ENCODE data around the gene DNM1.
"Not testable (repeated sequence)": the region's sequence is repeated elsewhere in the genome, so short reads cannot be mapped to it uniquely, and the experiment has no call there.

Gene DNM1

DNA sequence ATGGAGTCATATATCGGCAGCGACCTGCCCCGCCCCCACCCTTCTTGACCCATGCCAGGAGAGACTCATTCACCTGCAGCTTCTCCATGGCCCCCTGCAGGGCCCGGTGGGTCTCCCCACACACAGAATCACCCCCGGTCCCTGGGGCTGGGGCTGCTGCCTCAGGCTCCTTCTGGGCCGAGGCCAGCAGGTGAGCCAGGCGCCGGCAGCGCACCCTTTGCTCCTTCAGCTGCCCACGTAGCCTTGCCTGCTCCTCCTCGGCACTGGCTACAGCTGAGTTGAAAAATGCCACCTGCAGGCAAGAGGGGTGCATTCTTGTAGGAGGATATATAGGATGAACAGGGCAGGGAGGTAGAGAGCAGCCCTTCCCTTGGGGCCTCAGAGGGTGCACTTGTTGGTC lies 54.7 kb downstream of the DNM1 start:
- no peak overlapping the region for H3K27ac ChIP-seq
- no peak overlapping the region for H3K4me3 ChIP-seq

DNA sequence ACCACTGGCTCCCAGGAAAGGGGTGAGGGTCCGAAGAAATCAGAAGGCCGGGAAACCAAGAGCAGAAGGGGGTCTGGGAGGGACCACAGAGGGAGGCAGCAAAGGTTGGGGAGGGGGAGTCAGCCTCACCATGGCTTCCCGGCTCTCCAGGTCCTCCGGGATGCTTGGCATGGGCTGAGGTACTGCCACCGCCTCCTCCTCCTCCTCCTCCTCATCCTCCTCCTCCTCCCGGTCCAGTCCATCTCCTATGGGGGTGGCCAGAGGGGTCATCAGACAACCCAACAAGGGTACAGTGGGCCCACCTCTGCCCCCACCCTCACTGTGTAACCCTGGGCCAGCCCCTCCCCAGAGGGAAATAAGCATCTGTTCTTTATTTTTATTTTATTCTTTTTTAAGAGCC lies 55.1 kb downstream of the DNM1 start:
- H3K27ac ChIP-seq, result no peak overlapping the region

DNA sequence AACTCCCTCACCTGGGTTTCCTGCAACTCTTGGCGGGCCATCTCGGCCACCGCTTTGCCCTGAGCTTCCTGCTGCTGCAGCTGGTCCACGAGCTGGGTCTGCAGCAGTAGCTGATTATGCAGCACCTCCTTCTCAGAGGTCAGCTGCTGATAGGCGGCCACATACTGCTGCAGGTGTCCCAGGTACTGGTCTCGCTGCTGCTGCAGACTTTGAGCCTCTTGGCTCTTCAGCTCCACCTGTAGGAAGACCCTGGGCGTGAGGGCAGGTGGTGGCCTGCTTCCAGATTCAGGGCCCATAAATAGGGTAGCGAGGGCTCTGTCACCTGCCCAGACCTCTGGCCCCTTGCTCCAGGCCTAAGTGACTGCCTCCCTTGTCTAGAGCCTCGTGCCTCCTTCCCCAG lies 56.0 kb downstream of the DNM1 start:
- Histone ChIP-seq H3K27ac (no peak overlapping the region), H3K4me3 (no peak overlapping the region)

More for the DNA sequence above, 55.1 kb downstream of the DNM1 start:
- no peak overlapping the region for H3K4me3 ChIP-seq

DNA sequence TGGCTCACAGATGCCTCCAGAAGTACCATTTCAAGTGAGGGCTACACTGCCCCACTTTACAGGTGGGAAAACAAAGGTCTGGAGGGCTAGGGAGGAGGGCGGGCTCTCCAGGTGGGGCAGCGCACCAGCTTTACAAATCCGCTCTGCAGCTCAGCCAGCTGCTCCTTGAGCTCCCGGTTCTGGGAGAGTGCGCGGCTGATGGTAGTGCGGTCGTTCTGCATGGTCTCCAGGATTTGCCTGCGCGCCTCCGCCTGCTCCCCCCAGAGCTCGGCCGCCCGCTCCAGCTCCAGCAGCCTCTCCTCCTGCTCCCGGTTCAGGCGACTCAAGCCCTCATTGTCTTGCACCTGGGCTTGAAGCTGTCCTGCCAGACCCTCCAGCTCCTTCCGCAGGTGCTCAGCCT lies 57.2 kb downstream of the DNM1 start:
- H3K4me3 ChIP-seq, result no peak overlapping the region
- no peak overlapping the region for H3K27ac ChIP-seq

DNA sequence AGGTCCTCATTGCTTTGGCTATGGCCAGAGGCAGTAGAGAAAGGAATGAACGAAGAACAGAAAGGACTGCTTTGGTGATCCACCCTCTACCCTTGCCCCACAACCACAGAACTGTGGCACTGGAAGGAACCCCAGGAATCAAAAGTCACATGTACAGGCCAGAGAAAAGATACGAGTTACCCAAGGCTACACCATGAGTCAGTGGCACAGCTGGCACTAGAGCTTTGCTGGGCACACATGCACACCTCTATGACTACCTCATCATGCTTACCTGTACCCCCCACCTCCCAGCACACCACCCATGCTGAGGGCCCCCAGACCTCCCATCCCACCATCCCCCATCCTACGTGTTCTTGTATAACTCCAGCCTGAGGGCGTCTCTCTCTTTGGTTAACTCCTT lies 59.5 kb downstream of the DNM1 start:
- H3K27ac ChIP-seq, result peak overlapping the region in 2 of 21 experiments; percentile 26 to 48
- H3K4me3 ChIP-seq, result no peak overlapping the region

DNA sequence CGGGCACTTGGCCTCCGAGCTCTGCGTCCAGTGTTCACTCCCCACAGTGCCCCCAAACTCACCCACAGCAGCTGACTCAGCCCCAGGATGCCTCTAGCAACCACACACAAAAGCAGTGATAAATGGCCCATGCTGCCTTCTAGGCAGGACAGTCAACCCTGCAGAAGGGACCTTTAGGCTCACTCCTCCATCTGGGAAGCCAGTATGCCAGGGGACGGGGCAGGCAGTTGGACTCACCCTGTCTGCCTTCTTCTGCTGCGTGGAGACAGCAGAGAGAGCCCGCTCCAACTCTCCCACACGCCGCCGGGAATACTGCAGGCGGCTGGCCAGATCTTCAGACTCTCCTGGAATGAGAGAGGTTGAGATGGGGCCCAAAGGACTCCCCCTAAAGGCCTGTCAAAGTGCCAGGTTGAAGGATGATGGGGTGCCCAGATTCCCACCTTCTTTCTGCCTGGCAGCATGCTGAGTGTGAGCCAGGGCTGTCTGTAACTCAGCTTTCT lies 62.2 kb downstream of the DNM1 start:
- peak overlapping the region in 1 of 21 experiments; percentile 59 for H3K27ac ChIP-seq
- no peak overlapping the region for H3K4me3 ChIP-seq

DNA sequence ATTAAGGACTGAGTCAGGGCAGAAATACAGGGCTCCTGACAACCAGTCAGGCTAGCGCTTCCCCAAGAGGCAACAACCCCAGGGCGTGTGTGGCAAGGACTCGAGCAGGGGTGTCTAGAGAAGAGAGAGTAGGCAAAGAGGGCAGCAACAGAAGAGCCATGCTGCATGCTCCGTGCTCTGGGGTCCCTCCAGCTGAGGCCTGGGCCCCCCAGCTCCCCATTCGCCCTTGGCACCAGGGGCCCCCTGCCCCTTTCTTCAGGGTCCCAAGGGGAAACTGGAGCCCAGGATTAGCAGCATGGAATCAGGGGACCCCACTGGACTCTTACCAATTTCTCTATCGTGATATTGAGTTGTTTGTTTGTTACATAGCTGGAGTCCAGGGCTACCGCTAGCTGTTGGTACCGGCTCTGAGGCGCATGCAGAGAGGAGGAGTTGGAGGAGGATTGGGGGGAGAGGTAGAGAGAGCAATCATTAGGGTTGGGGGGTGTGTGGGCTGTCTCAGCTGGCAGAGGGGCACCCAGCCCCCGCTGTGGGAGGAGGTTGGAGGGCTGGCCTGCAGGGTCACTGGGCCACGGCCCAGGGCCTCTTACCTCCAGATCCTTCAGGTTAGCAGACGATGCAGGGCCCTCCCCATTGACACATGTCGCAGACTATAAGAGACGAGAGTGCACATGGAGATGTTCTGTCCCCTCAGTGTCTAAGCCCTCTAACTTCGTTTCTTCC lies 63.9 kb downstream of the DNM1 start:
- peak overlapping the region in 1 of 21 experiments; percentile 5 for H3K27ac ChIP-seq
- H3K4me3 ChIP-seq, result no peak overlapping the region

DNA sequence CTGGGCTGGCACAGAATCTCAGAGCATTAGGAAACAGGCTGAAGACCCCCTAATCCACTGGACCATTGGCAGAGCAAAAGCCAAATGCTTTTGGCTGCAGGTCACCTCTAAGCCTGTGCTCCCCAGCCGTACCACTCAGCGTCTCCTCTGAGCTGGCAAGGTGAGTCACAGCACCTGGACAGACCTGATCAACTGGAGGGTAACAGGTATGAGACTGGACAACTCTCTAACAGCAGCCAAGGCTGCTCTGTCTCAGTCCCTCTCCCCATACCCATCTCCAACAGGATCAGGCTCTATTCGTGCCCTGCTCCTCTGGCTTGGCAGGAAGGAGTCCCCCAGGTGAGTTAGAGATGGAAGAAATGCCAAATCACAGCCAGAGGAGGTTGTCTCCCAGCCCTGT lies 67.9 kb downstream of the DNM1 start:
- H3K4me3 ChIP-seq, result no peak overlapping the region
- H3K27ac ChIP-seq, result peak overlapping the region in 12 of 21 experiments; percentile 1 to 49 (median 28)

DNA sequence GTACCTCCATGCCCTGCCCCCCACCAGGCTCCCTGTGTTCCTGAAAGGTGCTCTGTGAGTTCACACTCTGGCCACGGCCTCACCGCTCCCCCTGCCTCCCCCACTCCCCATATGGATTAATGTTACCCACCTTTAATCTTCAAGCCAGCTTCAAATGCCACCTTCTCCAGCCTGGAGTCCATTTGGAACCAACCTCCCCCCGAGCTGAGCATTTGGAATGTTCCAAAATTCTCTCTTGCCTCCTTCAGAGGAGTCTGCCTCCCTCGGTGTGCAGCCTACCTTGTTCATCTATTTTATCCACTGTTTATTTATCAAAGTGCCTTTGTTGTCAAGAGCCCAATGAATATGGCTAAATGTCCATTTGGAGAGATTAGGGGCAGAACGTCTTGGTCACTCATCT lies 68.3 kb downstream of the DNM1 start:
- H3K4me3 ChIP-seq, result no peak overlapping the region
- H3K27ac ChIP-seq, result peak overlapping the region in 10 of 21 experiments; percentile 1 to 49 (median 28)

DNA sequence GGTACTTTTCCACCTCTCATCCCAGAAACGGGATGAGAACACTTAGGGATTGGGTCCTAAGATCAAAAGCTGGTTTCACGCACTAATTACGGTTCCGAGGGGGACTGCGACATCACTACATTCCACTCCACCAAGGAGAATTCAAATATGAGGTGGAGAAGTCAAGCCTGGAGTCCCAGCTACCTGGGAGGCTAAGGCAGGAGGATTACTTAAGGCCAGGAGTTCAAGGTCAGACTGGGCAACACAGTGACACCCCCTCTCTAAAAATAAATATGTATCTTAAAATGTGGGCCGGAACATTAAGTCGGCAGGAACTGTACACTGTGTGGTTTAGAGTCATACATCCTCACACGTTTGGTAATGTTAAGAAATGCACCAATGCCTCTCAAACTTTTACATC lies 71.1 kb downstream of the DNM1 start:
- H3K4me3 ChIP-seq, result peak overlapping the region in 2 of 7 experiments; percentile 89 to 93
- peak overlapping the region in 7 of 21 experiments; percentile 10 to 99 (median 95) for H3K27ac ChIP-seq

DNA sequence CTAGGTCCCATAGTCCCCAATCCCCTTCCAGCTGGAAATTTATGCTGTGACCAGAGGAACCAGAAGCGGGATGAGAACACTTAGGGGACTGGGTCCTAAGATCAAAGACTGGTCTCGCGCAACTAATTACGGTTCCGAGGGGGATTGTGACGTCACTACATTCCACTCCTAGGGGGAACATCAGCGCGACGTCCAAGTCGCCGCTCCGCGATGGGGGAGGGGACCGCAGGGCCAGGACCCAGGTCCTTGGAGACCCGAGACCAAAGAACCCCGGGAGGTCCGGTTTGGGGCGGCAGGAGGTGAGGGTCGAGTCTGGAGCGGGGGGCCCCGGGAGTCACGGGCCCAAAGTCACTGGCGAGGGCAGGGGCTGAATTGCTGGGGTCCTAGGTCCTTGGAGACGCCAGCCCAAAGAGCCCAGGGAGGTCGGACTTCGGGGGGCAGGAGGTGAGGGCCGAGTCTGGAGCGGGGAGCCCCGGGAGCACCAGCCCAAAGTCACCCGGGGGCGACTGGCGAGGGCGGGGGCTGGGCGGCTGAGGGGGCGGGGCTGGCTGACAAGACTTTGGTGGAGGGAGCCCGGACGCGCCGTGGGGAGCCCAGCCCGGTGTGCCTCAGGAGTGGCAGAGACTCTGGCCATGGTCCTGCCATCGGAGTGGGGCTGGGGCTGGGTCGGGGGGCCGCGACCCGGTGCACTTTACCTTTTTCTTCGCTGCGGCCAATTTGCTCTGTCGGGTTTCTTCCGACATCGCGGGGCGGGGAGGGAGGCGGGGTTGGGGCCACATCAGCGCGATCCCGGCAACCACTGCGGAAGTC lies 72.2 kb downstream of the DNM1 start, which contains the start of gene GOLGA2:
Gene GOLGA2, minus strand, starts transcription at position 810 of the 810 bp plus-strand sequence. Its CDS starts 31 bp downstream, at position 779.
- H3K27ac ChIP-seq, result peak within 1 kb of the TSS; percentile 80 to 99 (median 95)
- peak within 1 kb of the TSS; percentile 58 to 93 (median 89) for H3K4me3 ChIP-seq

DNA sequence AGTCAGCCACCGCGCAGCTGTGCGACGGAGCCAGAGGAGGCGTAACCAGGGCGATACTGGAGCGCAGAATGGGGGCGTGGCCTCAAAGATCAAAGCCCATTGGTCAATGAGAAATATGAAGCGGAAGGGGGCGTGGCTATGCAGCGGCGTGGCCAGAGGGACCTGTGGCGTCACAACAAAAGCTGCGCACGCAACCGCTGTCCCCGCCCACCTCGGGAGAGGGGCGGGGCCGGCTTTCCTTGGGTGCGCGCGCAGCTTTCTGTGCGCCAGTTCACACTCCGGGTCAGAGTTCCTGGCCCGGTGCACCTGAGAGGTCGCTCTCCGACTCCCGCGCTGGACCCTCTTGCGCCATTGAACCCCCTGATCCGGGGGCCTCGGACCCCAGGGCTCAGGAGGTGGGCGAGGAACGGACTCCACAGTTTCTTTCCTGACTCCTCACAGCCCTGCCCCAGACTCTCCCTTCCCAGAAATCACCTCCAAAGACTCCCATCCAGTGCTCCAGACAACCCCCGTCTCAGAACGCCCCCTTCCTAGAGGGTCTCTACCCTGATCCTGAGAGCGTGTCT lies 72.9 kb downstream of the DNM1 start, which contains the start of gene SWI5:
Gene SWI5, plus strand, starts transcription at position 269 of the 566 bp plus-strand sequence.
- Histone ChIP-seq H3K4me3 (peak within 1 kb of the TSS; percentile 58 to 93 (median 89)), H3K27ac (peak within 1 kb of the TSS; percentile 80 to 99 (median 95))

DNA sequence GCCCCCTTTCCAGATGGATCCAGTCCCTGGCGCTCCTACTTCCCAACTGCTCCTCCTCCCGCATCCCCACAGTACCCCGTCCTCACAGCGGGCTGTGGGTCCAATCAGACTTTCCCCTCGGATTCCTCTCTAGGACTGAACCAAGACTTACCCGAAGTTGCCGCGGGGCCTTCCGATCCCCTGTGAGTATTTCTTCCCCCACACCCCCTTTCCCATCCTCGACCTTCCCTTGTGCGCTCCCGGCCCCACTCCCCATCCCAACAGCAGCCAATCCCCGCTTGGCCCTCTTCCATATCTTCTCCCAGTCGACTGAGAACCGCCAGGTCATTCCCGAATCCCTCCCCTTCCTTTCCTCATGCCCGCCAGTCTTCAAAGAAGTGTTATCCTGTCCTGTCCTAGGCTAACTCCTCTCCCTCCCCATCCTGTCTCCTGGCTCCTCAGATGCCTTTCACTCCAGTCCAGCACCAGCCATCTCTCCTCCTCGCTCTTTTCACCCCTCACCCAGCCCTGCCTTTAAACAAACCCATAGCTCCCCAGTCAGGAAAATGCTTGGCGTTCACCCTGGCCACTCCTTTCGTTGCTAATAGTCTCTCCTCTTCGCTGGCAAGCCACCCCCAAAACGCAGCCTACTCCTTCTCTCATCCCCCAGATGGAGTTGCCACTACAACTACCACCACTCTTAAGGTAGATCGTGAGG lies 73.5 kb downstream of the DNM1 start:
- H3K4me3 ChIP-seq, result peak overlapping the region; percentile 52 to 93 (median 89)
- H3K27ac ChIP-seq, result peak overlapping the region; percentile 35 to 98 (median 89)

DNA sequence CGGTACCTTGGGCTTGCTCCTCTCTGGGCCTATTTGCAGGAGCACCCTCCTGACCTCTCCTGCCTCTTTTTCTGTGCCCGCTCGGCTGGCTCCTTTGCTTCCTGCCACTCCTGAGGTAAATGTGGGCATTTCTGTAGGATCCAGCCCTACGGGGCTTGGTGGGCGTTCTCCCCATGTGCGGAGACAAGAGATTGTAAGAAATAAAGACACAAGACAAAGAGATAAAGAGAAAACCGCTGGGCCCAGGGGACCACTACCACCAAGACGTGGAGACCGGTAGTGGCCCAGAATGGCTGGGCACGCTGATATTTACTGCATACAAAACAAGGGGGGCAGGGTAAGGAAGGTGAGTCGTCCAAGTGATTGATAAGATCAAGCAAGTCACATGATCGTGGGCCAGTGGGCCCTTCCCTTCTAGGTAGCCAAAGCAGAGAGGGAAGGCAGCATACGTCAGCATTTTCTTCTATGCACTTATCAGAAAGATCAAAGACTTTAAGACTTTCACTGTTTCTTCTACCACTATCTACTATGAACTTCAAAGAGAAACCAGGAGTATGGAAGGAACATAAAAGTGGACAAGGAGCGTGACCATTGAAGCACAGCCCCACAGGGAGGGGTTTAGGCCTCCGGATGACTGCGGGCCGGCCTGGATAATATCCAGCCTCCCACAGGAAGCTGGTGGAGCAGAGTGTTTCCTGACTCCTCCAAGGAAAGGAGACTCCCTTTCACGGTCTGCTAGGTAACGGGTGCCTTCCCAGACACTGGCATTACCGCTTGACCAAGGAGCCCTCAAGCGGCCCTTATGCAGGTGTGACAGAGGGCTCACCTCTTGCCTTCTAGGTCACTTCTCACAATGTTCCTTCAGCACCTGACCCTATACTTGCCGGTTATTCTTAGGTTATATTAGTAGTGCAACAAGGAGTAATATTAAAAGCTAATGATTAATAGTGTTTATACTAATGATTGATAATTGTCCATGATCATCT lies 76.2 kb downstream of the DNM1 start:
- H3K27ac ChIP-seq, H3K4me3 ChIP-seq: not testable (repeated sequence)

DNA sequence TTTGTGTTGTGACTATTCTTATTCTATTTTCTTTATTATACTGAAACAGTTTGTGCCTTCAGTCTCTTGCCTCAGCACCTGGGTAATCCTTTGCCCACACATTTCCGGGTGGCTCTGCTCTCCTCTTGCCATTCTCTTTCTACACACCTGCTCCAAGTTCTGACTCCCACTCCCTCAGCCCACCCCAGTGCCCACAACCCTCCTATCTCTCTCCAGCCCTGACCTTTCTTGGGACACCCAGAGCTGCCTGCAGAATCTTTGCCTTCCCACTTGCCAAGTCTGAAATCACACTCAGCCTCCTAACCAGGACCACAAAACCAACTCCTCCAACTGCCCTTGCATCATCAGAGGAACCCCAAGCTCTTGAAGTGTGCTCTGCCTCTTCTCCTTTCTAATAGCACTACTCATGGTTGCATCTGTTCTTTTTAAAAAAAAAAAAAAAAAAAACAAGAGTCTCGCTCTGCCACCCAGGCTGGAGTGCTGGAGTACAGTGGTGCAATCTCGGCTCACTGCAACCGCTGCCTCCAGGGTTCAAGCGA lies 77.0 kb downstream of the DNM1 start:
- no peak overlapping the region for H3K27ac ChIP-seq
- no peak overlapping the region for H3K4me3 ChIP-seq

DNA sequence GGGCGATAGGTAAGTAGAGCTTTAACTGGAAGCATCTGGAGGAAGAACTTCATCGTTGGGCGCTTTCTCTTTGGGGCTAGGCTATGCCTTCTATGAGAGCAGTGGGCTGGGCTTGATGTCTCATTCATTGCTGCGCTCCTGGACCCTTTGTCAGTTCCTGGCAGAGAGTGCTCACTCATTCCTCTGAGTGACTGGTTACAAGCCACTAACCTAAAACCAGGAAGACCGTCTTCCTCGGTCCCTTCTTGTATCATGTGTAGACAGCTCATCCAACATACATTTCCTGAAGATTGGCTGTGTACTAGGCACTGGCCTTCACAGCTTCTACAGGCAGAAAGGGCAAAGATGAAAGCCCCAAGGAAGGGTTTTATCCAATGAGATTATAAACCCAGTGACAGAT lies 79.3 kb downstream of the DNM1 start:
- H3K4me3 ChIP-seq, result no peak overlapping the region
- no peak overlapping the region for H3K27ac ChIP-seq

DNA sequence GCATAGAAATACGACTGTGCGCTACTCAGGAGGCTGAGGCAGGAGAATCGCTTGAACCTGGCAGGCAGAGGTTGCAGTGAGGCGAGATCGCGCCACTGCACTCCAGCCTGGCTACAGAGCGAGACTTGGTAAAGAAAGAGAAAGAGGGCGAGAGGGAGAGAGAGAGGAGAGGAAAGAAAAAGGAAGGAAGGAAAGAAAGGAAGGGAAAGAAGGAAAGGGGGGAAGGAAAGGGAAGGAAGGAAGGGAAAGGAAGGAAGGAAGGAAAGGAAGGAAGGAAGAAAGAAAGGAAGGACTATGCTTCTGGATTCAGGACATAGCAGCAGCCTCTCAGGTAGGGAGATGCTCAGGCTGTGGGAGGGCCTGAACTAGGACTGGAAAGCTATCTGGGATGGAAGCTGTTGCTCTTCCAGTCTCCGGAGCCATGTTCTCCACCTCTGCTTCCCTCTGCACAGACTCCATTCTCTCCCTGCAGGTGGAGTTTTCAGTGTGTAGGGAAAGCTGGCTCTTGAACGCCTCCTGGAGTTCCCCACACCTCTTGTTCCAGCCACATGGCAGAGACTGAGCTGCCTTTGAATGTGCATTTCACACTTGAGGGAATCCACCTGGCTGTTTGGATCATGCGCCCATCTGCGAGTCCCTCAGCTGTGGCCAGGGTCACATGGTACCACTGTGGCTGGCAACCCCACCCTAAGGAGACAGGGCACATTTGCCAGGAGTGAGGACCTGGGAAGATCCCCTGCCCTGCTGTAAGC lies 82.0 kb downstream of the DNM1 start:
- no peak overlapping the region for H3K4me3 ChIP-seq

More for the DNA sequence above, 82.0 kb downstream of the DNM1 start:
- no peak overlapping the region for H3K27ac ChIP-seq
